HepG2 (cell line): Measurements from ENCODE around the gene SLC9A8. TPM values are rescaled to one million over a fixed set of nuclear protein-coding genes. Genes with fewer than 3 reads are reported as not detected.
A peak's percentile ranks its signal among the peaks of the same experiment; 100 is the strongest.

Source experiments
- AHR ChIP-seq: IDR thresholded peaks from 2 replicates; pipeline ENCODE4 v1.6.1; 2018; ENCODE audit warnings: missing genetic modification reagents, missing compliant biosample characterization
- ARID5B ChIP-seq: IDR thresholded peaks from 2 replicates; pipeline ENCODE4 v1.4.0; 2020; ENCODE audit warnings: mild to moderate bottlenecking, missing genetic modification reagents
- BHLHE40 ChIP-seq: IDR thresholded peaks from 2 replicates; pipeline ENCODE4 v1.6.1; 2011; ENCODE audit warnings: low read length, improper control_type of control experiment
- GATA4 ChIP-seq: sonication (generic); IDR thresholded peaks from 2 replicates; pipeline ENCODE4 v1.6.1; 2016; ENCODE audit warnings: antibody characterized with exemption, low read depth, borderline replicate concordance
- GTF2F1 ChIP-seq: fragments of 150-350 bp; IDR thresholded peaks from 2 replicates; pipeline ENCODE4 v1.6.1; 2014; ENCODE audit warnings: low read length
- NCOR1 ChIP-seq: fragments of 200-600 bp; sonication (generic); IDR thresholded peaks from 2 replicates; pipeline ENCODE4 v1.7.0; 2017; ENCODE audit warnings: antibody characterized with exemption, low read length, borderline replicate concordance
- SAP130 ChIP-seq: IDR thresholded peaks from 2 replicates; pipeline ENCODE4 v1.6.1; 2016; ENCODE audit warnings: low read depth
- TBP ChIP-seq: sonication (generic); formaldehyde crosslinking; IDR thresholded peaks from 2 replicates; pipeline ENCODE4 v1.5.0; 2020; ENCODE audit warnings: missing genetic modification reagents
- TP53 ChIP-seq: sonication (generic); formaldehyde crosslinking; conservative IDR thresholded peaks from 2 replicates; pipeline ENCODE4 v1.4.0; 2020; ENCODE audit warnings: missing genetic modification reagents
- ZFP90 ChIP-seq: sonication (generic); formaldehyde crosslinking; IDR thresholded peaks from 2 replicates; pipeline ENCODE4 v1.8.0; 2022; ENCODE audit warnings: missing genetic modification reagents, mild to moderate bottlenecking, inconsistent platforms, borderline replicate concordance
- ZNF207 ChIP-seq: fragments of 450-650 bp; IDR thresholded peaks from 2 replicates; pipeline ENCODE4 v1.6.1; 2016; ENCODE audit warnings: antibody characterized with exemption, borderline replicate concordance
- ZNF225 ChIP-seq: sonication (generic); formaldehyde crosslinking; IDR thresholded peaks from 2 replicates; pipeline ENCODE4 v1.4.0; 2020; ENCODE audit warnings: mild to moderate bottlenecking, missing genetic modification reagents
- ZNF275 ChIP-seq: sonication (generic); formaldehyde crosslinking; IDR thresholded peaks from 2 replicates; pipeline ENCODE4 v1.8.0; 2022; ENCODE audit warnings: missing genetic modification reagents, mild to moderate bottlenecking, inconsistent platforms, borderline replicate concordance
- ZNF510 ChIP-seq: sonication (generic); formaldehyde crosslinking; IDR thresholded peaks from 2 replicates; pipeline ENCODE4 v1.4.0; 2020; ENCODE audit warnings: low read depth, mild to moderate bottlenecking, missing genetic modification reagents
- ZNF547 ChIP-seq: sonication (generic); formaldehyde crosslinking; IDR thresholded peaks from 2 replicates; pipeline ENCODE4 v1.5.1; 2020; ENCODE audit warnings: mild to moderate bottlenecking, missing genetic modification reagents
- ZNF75D ChIP-seq: sonication (generic); formaldehyde crosslinking; IDR thresholded peaks from 2 replicates; pipeline ENCODE4 v1.8.1; 2023; ENCODE audit warnings: missing genetic modification reagents, mild to moderate bottlenecking, borderline replicate concordance
- ZNF883 ChIP-seq: sonication (generic); formaldehyde crosslinking; IDR thresholded peaks from 2 replicates; pipeline ENCODE4 v1.5.1; 2020; ENCODE audit warnings: mild to moderate bottlenecking, missing genetic modification reagents; ENCODE audit errors: not compliant biosample characterization
- polyA plus RNA-seq, 8 experiments: library from polyadenylated mRNA; depleted of rRNA in 3 of 8; stranded (reverse) in 7 of 8; unstranded in 1 of 8; fragments of >200 nt; fragmentation: Illumina TruSeq in 4 of 8; extraction: Trizol in 4 of 8; gene quantifications; 2 replicates each; pipeline versions ENCODE4 v1.2.1 to v1.2.3, GENCODE V29; 2011 to 2016; ENCODE audit warnings: low read depth in 4 of 8, missing spikeins in 1 of 8, mixed read lengths in 1 of 8; ENCODE audit not compliant: insufficient read depth in 1 of 8
- total RNA-seq, 5 experiments: library from RNA; depleted of rRNA; stranded (reverse); fragments of >200 nt; fragmentation: Illumina TruSeq; extraction: Trizol; gene quantifications; 2 replicates each; pipeline ENCODE4 v1.2.3, GENCODE V29; 2016; ENCODE audit warnings: low read depth in 1 of 5
- TF ChIP-seq, protein P1 (sequence below): sonication (generic); formaldehyde crosslinking; IDR thresholded peaks from 2 replicates; pipeline ENCODE4 v1.4.0; 2020; ENCODE audit warnings: missing genetic modification reagents
- TF ChIP-seq, protein P2 (sequence below): sonication (generic); formaldehyde crosslinking; IDR thresholded peaks from 2 replicates; pipeline ENCODE4 v1.4.0; 2020; ENCODE audit warnings: low read depth, mild to moderate bottlenecking, missing genetic modification reagents
- TF ChIP-seq, protein P3 (sequence below): sonication (generic); formaldehyde crosslinking; IDR thresholded peaks from 2 replicates; pipeline ENCODE4 v1.9.0; 2021; ENCODE audit warnings: missing genetic modification reagents, mild to moderate bottlenecking, borderline replicate concordance

Gene SLC9A8
- total and polyA plus RNA-seq, 2 of the 13 experiments (the other 11 are each of a cell fraction or from before 2014, with no cell fraction given): 4.1 to 7.4 TPM

GRCh38 chr20:49936153-49937026, 123.8 kb downstream of the SLC9A8 start, which contains the start of gene RNF114 (continued):
- TF ChIP-seq ARID5B (CRISPR knock-in tag): peak; percentile 20; the same call in 1 of the 2 replicates
- TF ChIP-seq NCOR1: no peak
- peak; percentile 18; the same call in 1 of the 2 replicates for TF ChIP-seq AHR (CRISPR knock-in tag)
- peak; percentile 89 for TF ChIP-seq ZNF883 (CRISPR knock-in tag)
- TF ChIP-seq ZNF547: peak; percentile 23; the same call in 1 of the 2 replicates
- no peak for TF ChIP-seq TP53
- no peak for TF ChIP-seq ZNF510 (CRISPR knock-in tag)
- peak; percentile 35 for TF ChIP-seq BHLHE40
- peak; percentile 90 for TF ChIP-seq ZNF225 (CRISPR knock-in tag)
- TF ChIP-seq SAP130 (CRISPR knock-in tag): peak; percentile 96
- TF ChIP-seq TBP (CRISPR knock-in tag): no peak
- no peak for TF ChIP-seq ZNF75D (CRISPR knock-in tag)
- TF ChIP-seq, protein P1, sequence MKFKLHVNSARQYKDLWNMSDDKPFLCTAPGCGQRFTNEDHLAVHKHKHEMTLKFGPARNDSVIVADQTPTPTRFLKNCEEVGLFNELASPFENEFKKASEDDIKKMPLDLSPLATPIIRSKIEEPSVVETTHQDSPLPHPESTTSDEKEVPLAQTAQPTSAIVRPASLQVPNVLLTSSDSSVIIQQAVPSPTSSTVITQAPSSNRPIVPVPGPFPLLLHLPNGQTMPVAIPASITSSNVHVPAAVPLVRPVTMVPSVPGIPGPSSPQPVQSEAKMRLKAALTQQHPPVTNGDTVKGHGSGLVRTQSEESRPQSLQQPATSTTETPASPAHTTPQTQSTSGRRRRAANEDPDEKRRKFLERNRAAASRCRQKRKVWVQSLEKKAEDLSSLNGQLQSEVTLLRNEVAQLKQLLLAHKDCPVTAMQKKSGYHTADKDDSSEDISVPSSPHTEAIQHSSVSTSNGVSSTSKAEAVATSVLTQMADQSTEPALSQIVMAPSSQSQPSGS (CRISPR knock-in tag): peak; percentile 77
- peak; percentile 59; the same call in 1 of the 2 replicates for TF ChIP-seq GATA4
- TF ChIP-seq, protein P2, sequence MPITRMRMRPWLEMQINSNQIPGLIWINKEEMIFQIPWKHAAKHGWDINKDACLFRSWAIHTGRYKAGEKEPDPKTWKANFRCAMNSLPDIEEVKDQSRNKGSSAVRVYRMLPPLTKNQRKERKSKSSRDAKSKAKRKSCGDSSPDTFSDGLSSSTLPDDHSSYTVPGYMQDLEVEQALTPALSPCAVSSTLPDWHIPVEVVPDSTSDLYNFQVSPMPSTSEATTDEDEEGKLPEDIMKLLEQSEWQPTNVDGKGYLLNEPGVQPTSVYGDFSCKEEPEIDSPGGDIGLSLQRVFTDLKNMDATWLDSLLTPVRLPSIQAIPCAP (CRISPR knock-in tag): no peak
- TF ChIP-seq, protein P3, sequence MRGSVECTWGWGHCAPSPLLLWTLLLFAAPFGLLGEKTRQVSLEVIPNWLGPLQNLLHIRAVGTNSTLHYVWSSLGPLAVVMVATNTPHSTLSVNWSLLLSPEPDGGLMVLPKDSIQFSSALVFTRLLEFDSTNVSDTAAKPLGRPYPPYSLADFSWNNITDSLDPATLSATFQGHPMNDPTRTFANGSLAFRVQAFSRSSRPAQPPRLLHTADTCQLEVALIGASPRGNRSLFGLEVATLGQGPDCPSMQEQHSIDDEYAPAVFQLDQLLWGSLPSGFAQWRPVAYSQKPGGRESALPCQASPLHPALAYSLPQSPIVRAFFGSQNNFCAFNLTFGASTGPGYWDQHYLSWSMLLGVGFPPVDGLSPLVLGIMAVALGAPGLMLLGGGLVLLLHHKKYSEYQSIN (CRISPR knock-in tag): no peak
- no peak for TF ChIP-seq GTF2F1
- no peak for TF ChIP-seq ZNF207
- TF ChIP-seq ZFP90: peak; percentile 75; the same call in 1 of the 2 replicates
- no peak for TF ChIP-seq ZNF275 (CRISPR knock-in tag)
